GM12878 (cell line): ENCODE measurements around the gene LARGE1. TPM values are rescaled to one million over a fixed set of nuclear protein-coding genes. Genes with fewer than 3 reads are reported as not detected.
A peak's percentile ranks its signal among the peaks of the same experiment; 100 is the strongest.

Experiments used
- ATAC-seq: fragments of 200-7000 bp; cut with Tn5 transposase; 3 replicates; pipeline ENCODE4 v1.9.1; 2020; ENCODE audit warnings: mild to moderate bottlenecking, moderate library complexity
- BruUV-seq: library from RNA; stranded (reverse); fragments of 400-500 nt; replicated peaks from 2 replicates; lab custom pipeline; 2021; lab: Mats Ljungman, UMichigan
- CTCF ChIA-PET: fragments of 300-600 bp; sonication (Branson Sonifier 250); formaldehyde crosslinking; extraction: SDS; loops from one replicate; lab custom pipeline; 2021; ENCODE audit warnings: inconsistent platforms; lab: Yijun Ruan, JAX
- POLR2A ChIA-PET: fragments of 350-600 bp; formaldehyde crosslinking; extraction: SDS; loops from one replicate; lab custom pipeline; 2021; ENCODE audit warnings: inconsistent platforms; lab: Charles Lee
- RAD21 ChIA-PET: fragments of 300-600 bp; sonication (Branson Sonifier 250); formaldehyde crosslinking; loops from one replicate; lab custom pipeline; 2023; ENCODE audit warnings: antibody characterized with exemption; ENCODE audit not compliant: unreplicated experiment; lab: Charles Lee
- SMC1A ChIA-PET: fragments of 300-600 bp; sonication (Branson Sonifier 250); formaldehyde crosslinking; loops from one replicate; lab custom pipeline; 2023; ENCODE audit not compliant: unreplicated experiment, uncharacterized antibody; lab: Charles Lee
- DNase-seq: peaks from one replicate; pipeline ENCODE4 v3.0.0-alpha.2; 2011; ENCODE audit warnings: low read depth, low spot score
- FAIRE-seq: peaks from 3 replicates; lab custom pipeline; 2011; peaks lifted over from hg19 to GRCh38; lab: Jason Lieb, UNC
- H2AFZ ChIP-seq: 2 replicates; pipeline ENCODE4 v1.6.0; 2011; ENCODE audit warnings: low read depth, low read length, control low read depth; ENCODE audit not compliant: control insufficient read depth
- H3K27ac ChIP-seq: 2 replicates; pipeline ENCODE4 v1.5.1; 2011; ENCODE audit warnings: control low read depth; ENCODE audit not compliant: control insufficient read depth, insufficient read depth
- H3K27me3 ChIP-seq, 2 experiments: replicated peaks in 1 of 2; 2 replicates each; pipeline versions ENCODE4 v1.6.0 to v1.6.1; 2011; ENCODE audit warnings: low read length in 1 of 2; ENCODE audit not compliant: control insufficient read depth in 2 of 2, insufficient read depth in 2 of 2
- H3K36me3 ChIP-seq, 2 experiments: 2 replicates each; pipeline ENCODE4 v1.5.1; 2011; ENCODE audit warnings: low read length in 1 of 2; ENCODE audit not compliant: control insufficient read depth in 2 of 2, insufficient read depth in 2 of 2
- H3K4me1 ChIP-seq: 2 replicates; pipeline ENCODE4 v1.6.1; 2011; ENCODE audit warnings: mild to moderate bottlenecking, low read length, moderate library complexity, mixed read lengths; ENCODE audit not compliant: control insufficient read depth, insufficient read depth
- H3K4me2 ChIP-seq: 2 replicates; pipeline ENCODE4 v1.6.0; 2011; ENCODE audit warnings: control low read depth; ENCODE audit not compliant: control insufficient read depth, insufficient read depth
- H3K4me3 ChIP-seq: fragments of 200-600 bp; sonication (generic); 2 replicates; pipeline ENCODE4 v1.5.1; 2016
- H3K79me2 ChIP-seq: 2 replicates; pipeline ENCODE4 v1.6.0; 2011; ENCODE audit warnings: low read length; ENCODE audit not compliant: control insufficient read depth, insufficient read depth
- H3K9ac ChIP-seq: 2 replicates; pipeline ENCODE4 v1.8.0; 2011; ENCODE audit warnings: low read length, control low read depth, mixed read lengths; ENCODE audit not compliant: control insufficient read depth, insufficient read depth
- H3K9me3 ChIP-seq: replicated peaks from 3 replicates; pipeline ENCODE4 v1.5.1; 2011; ENCODE audit warnings: mild to moderate bottlenecking, low read length; ENCODE audit not compliant: control insufficient read depth, insufficient read depth
- H4K20me1 ChIP-seq: 2 replicates; pipeline ENCODE4 v1.6.0; 2011; ENCODE audit not compliant: control insufficient read depth, insufficient read depth
- PML ChIP-seq: IDR thresholded peaks from 2 replicates; pipeline ENCODE4 v1.6.1; 2012; ENCODE audit warnings: low read length, inconsistent platforms
- POU2F2 ChIP-seq: IDR thresholded peaks from 3 replicates; pipeline ENCODE4 v1.6.1; 2011; ENCODE audit warnings: low read depth, mild to moderate bottlenecking, low read length, borderline replicate concordance
- RCOR1 ChIP-seq: conservative IDR thresholded peaks from 2 replicates; pipeline ENCODE4 v1.6.1; 2012; ENCODE audit warnings: low read depth, low read length, improper control_type of control experiment
- RELA ChIP-seq: fragments of 450-650 bp; IDR thresholded peaks from 2 replicates; pipeline ENCODE4 v1.8.0; 2014; ENCODE audit warnings: borderline replicate concordance; ENCODE audit not compliant: partially characterized antibody
- ZBTB33 ChIP-seq: fragments of 450-650 bp; IDR thresholded peaks from 2 replicates; pipeline ENCODE4 v1.6.1; 2017; ENCODE audit warnings: mild to moderate bottlenecking
- WGBS: methylation state at CpG from one replicate; pipeline ENCODE4 v1.1.6; 2016; ENCODE audit warnings: low lambda C conversion rate; ENCODE audit not compliant: insufficient replicate concordance, insufficient coverage; ENCODE audit errors: missing lambda C conversion rate; 5-methylcytosine and 5-hydroxymethylcytosine counted together
- in situ Hi-C: fragments of 300-500 bp; cut with MboI; formaldehyde crosslinking; loops from 9 replicates; pipeline ENCODE4 v1.14.3; 2018; ENCODE audit warnings: mixed read lengths
- intact Hi-C: fragments of 100-400 bp; cut with micrococcal nuclease; formaldehyde crosslinking; loops from one replicate; pipeline ENCODE4 v1.14.2; 2022; ENCODE audit not compliant: unreplicated experiment
- polyA plus RNA-seq, 11 experiments: library from polyadenylated mRNA; depleted of rRNA in 4 of 11; unstranded in 6 of 11; stranded (reverse) in 5 of 11; fragments of >200 nt; fragmentation: Nextera tagmentation in 4 of 11; fragmentation: Illumina TruSeq in 1 of 11; extraction: Ambion mirVana in 4 of 11; extraction: Trizol in 1 of 11; gene quantifications; 1 replicate in 1 of 11; 2 replicates in 10 of 11; pipeline versions ENCODE4 v1.2.1 to v1.2.3, GENCODE V29; 2011 to 2016; ENCODE audit warnings: inconsistent platforms in 2 of 11, missing spikeins in 2 of 11, low read depth in 1 of 11
- total RNA-seq, 4 experiments: library from RNA; depleted of rRNA in 3 of 4; stranded (reverse); fragments of >200 nt in 3 of 4; fragmentation: Illumina TruSeq in 1 of 4; extraction: Trizol in 1 of 4; gene quantifications; 2 replicates each; pipeline versions ENCODE4 v1.2.1 to v1.2.3, GENCODE V29; 2013 to 2021

The LARGE1 gene
- total and polyA plus RNA-seq, 10 of the 15 experiments (the other 5 are each of a cell fraction or from before 2014, with no cell fraction given), result 3.2 to 41.4 (median 17.3) TPM

- TF ChIP-seq ZBTB33, result no peak
- TF ChIP-seq RELA, result no peak
- TF ChIP-seq PML, result no peak
Observed at GRCh38 chr22:33898121-33898520, 22.2 kb downstream of the LARGE1 start (continued).

GRCh38 chr22:33897448-33897835, 22.8 kb downstream of the LARGE1 start:
- Histone ChIP-seq H3K36me3 (no peaks in the 10 kb centered on the region), H4K20me1 (no peaks in the 10 kb centered on the region), H3K79me2 (peaks cover 47% of the 10 kb centered on the region), H3K4me3 (peak overlapping the region; percentile 51; the same call in 1 of the 2 replicates), H3K9me3 (peaks cover 2% of the 10 kb centered on the region; the same call in 1 of the 3 replicates), H3K4me1 (peaks cover 32% of the 10 kb centered on the region), H3K27me3 (no peaks in the 10 kb centered on the region), H3K27ac (peak overlapping the region; percentile 95), H3K9ac (peak overlapping the region; percentile 73), H2AFZ (no peak overlapping the region), H3K4me2 (peak overlapping the region; percentile 92)
- FAIRE-seq (no peak), ATAC-seq (peak; percentile 15; the same call in 2 of the 3 replicates), DNase-seq (no peak)
- SMC1A ChIA-PET, result interaction anchor here (0.7 to 2.1 kb wide), 8 partner anchors 11 to 46 kb away, joined by 3 to 10 read pairs (median 4); no protein-coding TSS in a partner anchor
- POLR2A ChIA-PET, result interaction anchor here (0.6 to 1.4 kb wide), 2 partner anchors 17 to 23 kb away, joined by 3 to 4 read pairs; no protein-coding TSS in a partner anchor
- WGBS, result 13% methylated on average over 8 of the region's 8 CpGs
- RAD21 ChIA-PET, result interaction anchor here (0.7 to 2.6 kb wide), 7 partner anchors 19 to 598 kb away, joined by 3 to 12 read pairs (median 3); no protein-coding TSS in a partner anchor
- CTCF ChIA-PET, result interaction anchor here (0.8 to 1.4 kb wide), 3 partner anchors 19 to 104 kb away, joined by 3 to 9 read pairs (median 3); no protein-coding TSS in a partner anchor
- intact Hi-C loops (no loop called here), in situ Hi-C loops (no loop called here)
- TF ChIP-seq RCOR1 (0 out of 2 replicates have a peak, but pooled peaks have one; percentile 43), POU2F2 (no peak)
- no TSS peak for BruUV-seq
